ENCODE measurements around the gene BABAM1. TPM values are rescaled to one million over a fixed set of nuclear protein-coding genes. Genes with fewer than 3 reads are reported as not detected.

BABAM1 gene
- total and polyA plus RNA-seq, 9 of the 15 experiments (the other 6 are each of a cell fraction or from before 2014, with no cell fraction given) = 14.7 to 160 (median 113) TPM

DNA sequence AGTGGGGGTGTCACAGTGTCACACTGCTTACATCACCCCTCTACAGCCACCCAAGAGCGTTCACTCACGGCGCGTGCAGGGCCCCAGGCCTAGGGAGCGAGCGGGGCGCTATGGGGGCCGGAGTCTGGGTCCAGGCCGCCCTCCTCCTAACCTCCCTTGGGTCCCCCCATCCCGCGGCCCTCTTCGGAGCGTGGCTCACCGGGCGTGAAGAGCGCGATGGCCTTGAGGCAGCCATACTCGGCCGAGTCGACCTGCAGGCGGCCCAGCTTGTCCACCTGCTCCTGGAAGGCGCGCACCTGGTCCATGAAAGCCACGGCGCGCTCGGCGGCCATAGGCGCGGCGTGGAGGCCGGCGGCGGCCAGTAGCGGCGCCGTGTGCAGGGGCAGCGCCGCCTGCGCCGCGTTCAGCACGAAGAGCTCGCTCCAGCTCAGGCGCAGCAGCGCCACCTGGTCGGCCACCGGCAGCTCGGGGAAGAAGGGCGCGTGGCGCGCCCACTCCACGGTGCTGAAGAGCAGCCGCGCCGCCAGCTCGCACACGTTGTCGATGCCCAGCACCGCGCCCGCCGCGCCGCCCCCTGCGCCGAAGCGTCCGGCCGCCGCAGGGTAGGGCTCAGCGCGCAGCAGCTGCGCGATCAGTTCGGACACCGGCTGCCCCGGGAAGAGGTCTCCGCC lies 31.8 kb upstream of the BABAM1 start (continued):
- TF ChIP-seq, protein P1, sequence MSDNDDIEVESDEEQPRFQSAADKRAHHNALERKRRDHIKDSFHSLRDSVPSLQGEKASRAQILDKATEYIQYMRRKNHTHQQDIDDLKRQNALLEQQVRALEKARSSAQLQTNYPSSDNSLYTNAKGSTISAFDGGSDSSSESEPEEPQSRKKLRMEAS (CRISPR knock-in tag; IDR thresholded peaks at IDR 0.05) = peak; percentile 93
- TF ChIP-seq ARID4B (CRISPR knock-in tag; IDR thresholded peaks at IDR 0.05) (peak; percentile 68), ZC3H11A (IDR thresholded peaks at IDR 0.05; ENCODE audit: low read depth, low read length) (no peak), ZBTB8A (IDR thresholded peaks at IDR 0.05; ENCODE audit: partially characterized antibody) (no peak), RAD51 (IDR thresholded peaks at IDR 0.05; ENCODE audit: borderline replicate concordance, low read depth) (no peak), SMARCC2 (IDR thresholded peaks at IDR 0.05; ENCODE audit: low read depth) (peak; percentile 31; the same call in 1 of the 2 replicates), ZNF324 (CRISPR knock-in tag; IDR thresholded peaks at IDR 0.05) (no peak), DMBX1 (CRISPR knock-in tag; IDR thresholded peaks at IDR 0.05; ENCODE audit: borderline replicate concordance) (peak; percentile 70), E2F5 (CRISPR knock-in tag; IDR thresholded peaks at IDR 0.05) (no peak), YBX1 (IDR thresholded peaks at IDR 0.05) (no peak), SNRNP70 (optimal IDR thresholded peaks at IDR 0.05; ENCODE audit: low read depth, low read length) (no peak), NRF1 (conservative IDR thresholded peaks at IDR 0.05 in 1 of 2, IDR thresholded peaks at IDR 0.05 in 1 of 2) (peak; percentile 81 to 83; a peak in 3 of 4 replicates), SIN3A (IDR thresholded peaks at IDR 0.05; ENCODE audit: borderline replicate concordance in 2 of 2, control insufficient read depth in 1 of 2, low read depth in 2 of 2, low read length in 2 of 2) (peak; percentile 44 to 66; a peak in 1 of 4 replicates), CTBP1 (IDR thresholded peaks at IDR 0.05; ENCODE audit: borderline replicate concordance) (peak; percentile 99), PHF8 (IDR thresholded peaks at IDR 0.05; ENCODE audit: borderline replicate concordance, low read length) (peak; percentile 58; the same call in 1 of the 2 replicates), ZKSCAN3 (CRISPR knock-in tag; IDR thresholded peaks at IDR 0.05) (no peak), RUNX1 (IDR thresholded peaks at IDR 0.05; ENCODE audit: low read depth) (peak; percentile 18; the same call in 1 of the 2 replicates), IFI16 (CRISPR knock-in tag; IDR thresholded peaks at IDR 0.05) (no peak)
- TF ChIP-seq, protein P2, sequence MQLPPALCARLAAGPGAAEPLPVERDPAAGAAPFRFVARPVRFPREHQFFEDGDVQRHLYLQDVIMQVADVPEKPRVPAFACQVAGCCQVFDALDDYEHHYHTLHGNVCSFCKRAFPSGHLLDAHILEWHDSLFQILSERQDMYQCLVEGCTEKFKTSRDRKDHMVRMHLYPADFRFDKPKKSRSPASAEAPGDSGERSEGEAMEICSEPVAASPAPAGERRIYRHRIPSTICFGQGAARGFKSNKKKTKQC (CRISPR knock-in tag; IDR thresholded peaks at IDR 0.05) = no peak
- TF ChIP-seq, protein P3, sequence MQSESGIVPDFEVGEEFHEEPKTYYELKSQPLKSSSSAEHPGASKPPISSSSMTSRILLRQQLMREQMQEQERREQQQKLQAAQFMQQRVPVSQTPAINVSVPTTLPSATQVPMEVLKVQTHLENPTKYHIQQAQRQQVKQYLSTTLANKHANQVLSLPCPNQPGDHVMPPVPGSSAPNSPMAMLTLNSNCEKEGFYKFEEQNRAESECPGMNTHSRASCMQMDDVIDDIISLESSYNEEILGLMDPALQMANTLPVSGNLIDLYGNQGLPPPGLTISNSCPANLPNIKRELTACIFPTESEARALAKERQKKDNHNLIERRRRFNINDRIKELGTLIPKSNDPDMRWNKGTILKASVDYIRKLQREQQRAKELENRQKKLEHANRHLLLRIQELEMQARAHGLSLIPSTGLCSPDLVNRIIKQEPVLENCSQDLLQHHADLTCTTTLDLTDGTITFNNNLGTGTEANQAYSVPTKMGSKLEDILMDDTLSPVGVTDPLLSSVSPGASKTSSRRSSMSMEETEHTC (IDR thresholded peaks at IDR 0.05) = no peak

Measured in K562 (cell line).